Measurements from ENCODE around the gene MC1R. TPM values are rescaled to one million over a fixed set of nuclear protein-coding genes. Genes with fewer than 3 reads are reported as not detected.
A peak's percentile ranks its signal among the peaks of the same experiment; 100 is the strongest.

MC1R gene
- total and polyA plus RNA-seq, 2 experiments from 2014 or later: 0.74 to 4.3 TPM

GRCh38 chr16:89906140-89907025 is 12.3 kb upstream of the MC1R start:
- TF ChIP-seq EZH2 (IDR thresholded peaks at IDR 0.05; ENCODE audit: low read depth, unreplicated experiment) (no peak), EZH2phosphoT487 (IDR thresholded peaks at IDR 0.05; ENCODE audit: unreplicated experiment) (no peak), REST (IDR thresholded peaks at IDR 0.05; ENCODE audit: unreplicated experiment) (no peak), ZNF114 (CRISPR knock-in tag; IDR thresholded peaks at IDR 0.05) (no peak), CREB1 (CRISPR knock-in tag; IDR thresholded peaks at IDR 0.05; ENCODE audit: low read depth) (no peak), ETS1 (IDR thresholded peaks at IDR 0.05) (no peak), CTCF (conservative IDR thresholded peaks at IDR 0.05; ENCODE audit: low read depth in 2 of 2) (no peak), STAT1 (IDR thresholded peaks at IDR 0.05; ENCODE audit: unreplicated experiment) (no peak), POLR2AphosphoS5 (IDR thresholded peaks at IDR 0.05; ENCODE audit: low read depth) (no peak), NANOG (IDR thresholded peaks at IDR 0.05; ENCODE audit: borderline replicate concordance) (no peak), ZNF331 (CRISPR knock-in tag; IDR thresholded peaks at IDR 0.05; ENCODE audit: low read depth) (no peak), JUNB (IDR thresholded peaks at IDR 0.05; ENCODE audit: unreplicated experiment) (no peak), ZNF462 (CRISPR knock-in tag; IDR thresholded peaks at IDR 0.05) (no peak)
- no peaks in the 10 kb centered on the region for H3K79me2 ChIP-seq (replicated peaks; ENCODE audit: insufficient read depth)
- peaks cover 49% of the 10 kb centered on the region for H3K36me3 Mint-ChIP-seq (ENCODE audit: low read depth)
- peak overlapping the region; percentile 67; the same call in 1 of the 2 replicates for H3K27ac Mint-ChIP-seq
- H2AFZ ChIP-seq: no peak overlapping the region
- H3K27ac ChIP-seq (ENCODE audit: low read depth): no peak overlapping the region
- H3F3A ChIP-seq (replicated peaks; ENCODE audit: low read depth): 0 out of 2 replicates have a peak, but pooled peaks cover 12% of the 10 kb centered on the region
- H3K27me3 ChIP-seq (ENCODE audit: insufficient read depth): no peaks in the 10 kb centered on the region
- no peaks in the 10 kb centered on the region for H3K9me2 ChIP-seq (ENCODE audit: insufficient read depth)
- no peak overlapping the region for H3K4me2 ChIP-seq
- H4K20me1 ChIP-seq (replicated peaks; ENCODE audit: insufficient read depth): no peaks in the 10 kb centered on the region
- H3K4me3 ChIP-seq: no peak overlapping the region
- 0 out of 2 replicates have a peak, but pooled peaks cover 4% of the 10 kb centered on the region for H3K4me1 ChIP-seq (ENCODE audit: insufficient read depth)
- peaks cover 17% of the 10 kb centered on the region for H3K27me3 Mint-ChIP-seq (ENCODE audit: insufficient read depth, low read depth, poor library complexity)
- no peak for ATAC-seq
- 0 out of 3 replicates have a peak, but pooled peaks cover 4% of the 10 kb centered on the region for H3K4me1 Mint-ChIP-seq
- DNase-seq (ENCODE audit: low spot score): no peak
- H3K4me3 Mint-ChIP-seq: no peak overlapping the region
- peaks cover 18% of the 10 kb centered on the region for H3K9me3 Mint-ChIP-seq
- no peaks in the 10 kb centered on the region; the same call in 1 of the 2 replicates for H3K36me3 ChIP-seq (ENCODE audit: insufficient read depth)

All from GM23338 (cell line).